Activated naive CD4-positive, alpha-beta T cell treated with anti-CD3 and anti-CD28 coated beads for 36 hours (primary cell): ENCODE results near the gene SP140L. TPM values are rescaled to one million over a fixed set of nuclear protein-coding genes. Genes with fewer than 3 reads are reported as not detected.
A peak's percentile ranks its signal among the peaks of the same experiment; 100 is the strongest.
"Not testable (repeated sequence)": the region's sequence is repeated elsewhere in the genome, so short reads cannot be mapped to it uniquely, and the experiment has no call there.

Experiments used
- CTCF ChIA-PET: fragments of 350-600 bp; sonication (Branson Sonifier 250); formaldehyde crosslinking; loops from one replicate; lab custom pipeline; 2021; ENCODE audit warnings: antibody characterized with exemption; lab: Charles Lee
- DNase-seq: peaks from one replicate; pipeline ENCODE4 v3.0.0-alpha.2; 2020
- H3K27ac Mint-ChIP-seq: one replicate; pipeline ENCODE4 v1.8.0; 2021; ENCODE audit warnings: mild to moderate bottlenecking, mixed read lengths
- H3K27me3 Mint-ChIP-seq: one replicate; pipeline ENCODE4 v1.8.0; 2021; ENCODE audit warnings: low read depth, mixed read lengths
- H3K36me3 Mint-ChIP-seq: one replicate; pipeline ENCODE4 v1.8.0; 2021; ENCODE audit warnings: low read depth, mixed read lengths
- H3K4me1 Mint-ChIP-seq: one replicate; pipeline ENCODE4 v1.8.0; 2021; ENCODE audit warnings: low read depth, mixed read lengths
- H3K4me3 Mint-ChIP-seq: one replicate; pipeline ENCODE4 v1.8.0; 2021; ENCODE audit warnings: mild to moderate bottlenecking, moderate library complexity, mixed read lengths
- H3K9me3 Mint-ChIP-seq: one replicate; pipeline ENCODE4 v1.8.0; 2021; ENCODE audit warnings: mixed read lengths
- intact Hi-C: fragments of 100-400 bp; cut with micrococcal nuclease; formaldehyde crosslinking; loops from one replicate; pipeline ENCODE4 v1.15.1; 2023
- total RNA-seq, 2 experiments: library from RNA; stranded (reverse); gene quantifications; one replicate each; pipeline ENCODE4 v1.2.3, GENCODE V29; 2021

SP140L gene
- total RNA-seq, 2 experiments from 2014 or later = 41.8 to 44.7 TPM

GRCh38 chr2:230347659-230348305, 20.8 kb downstream of the SP140L start:
- intact Hi-C loops = loop anchor here (1.0 to 5.0 kb wide), 6 partner anchors 11 to 445 kb away; partner anchors contain the start of genes SP100, SP110 and SP140L
- peaks cover 29% of the 10 kb centered on the region for H3K9me3 Mint-ChIP-seq
- H3K4me1 Mint-ChIP-seq = peaks cover 71% of the 10 kb centered on the region
- peak overlapping the region; percentile 85 for H3K27ac Mint-ChIP-seq
- peaks cover 49% of the 10 kb centered on the region for H3K36me3 Mint-ChIP-seq
- H3K27me3 Mint-ChIP-seq = no peaks in the 10 kb centered on the region
- no peak overlapping the region for H3K4me3 Mint-ChIP-seq
- CTCF ChIA-PET = no interaction called here
- peak; percentile 76 for DNase-seq

- DNase-seq = peak; percentile 49
- intact Hi-C loops = loop anchor here (1.0 to 5.0 kb wide), 6 partner anchors 12 to 444 kb away; partner anchors contain the start of genes SP100, SP110 and SP140L
- H3K27ac Mint-ChIP-seq = peak overlapping the region; percentile 85
- H3K4me1 Mint-ChIP-seq = peaks cover 63% of the 10 kb centered on the region
- peaks cover 42% of the 10 kb centered on the region for H3K36me3 Mint-ChIP-seq
- H3K9me3 Mint-ChIP-seq = peaks cover 28% of the 10 kb centered on the region
- CTCF ChIA-PET = no interaction called here
- H3K27me3 Mint-ChIP-seq = no peaks in the 10 kb centered on the region
- H3K4me3 Mint-ChIP-seq = peak overlapping the region; percentile 19
Measured at GRCh38 chr2:230348787-230349186, 21.8 kb downstream of the SP140L start.

DNA sequence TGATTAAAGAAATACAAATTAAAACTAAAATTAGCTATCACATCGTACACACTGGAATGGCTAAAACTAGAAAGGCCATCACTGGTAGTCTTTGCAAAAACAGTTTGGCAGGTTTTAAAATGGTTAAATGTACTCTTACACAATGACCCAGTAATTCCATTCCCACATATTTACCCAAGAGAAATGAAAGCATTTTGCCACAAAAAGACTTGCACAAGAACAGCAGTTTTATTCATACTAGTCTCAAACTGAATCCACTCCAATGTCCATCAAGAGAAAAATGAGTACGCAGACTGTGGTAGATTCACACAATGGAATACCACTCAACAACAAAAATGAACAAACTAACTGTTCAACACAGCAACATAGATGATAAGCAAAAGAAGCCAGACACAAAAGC, 29.1 kb downstream of the SP140L start:
- no peaks in the 10 kb centered on the region for H3K27me3 Mint-ChIP-seq
- peaks cover 27% of the 10 kb centered on the region for H3K36me3 Mint-ChIP-seq
- no peak overlapping the region for H3K27ac Mint-ChIP-seq
- DNase-seq = no peak
- H3K4me3 Mint-ChIP-seq = no peak overlapping the region
- H3K9me3 Mint-ChIP-seq = peaks cover 3% of the 10 kb centered on the region
- CTCF ChIA-PET = no interaction called here
- peaks cover 10% of the 10 kb centered on the region for H3K4me1 Mint-ChIP-seq
- intact Hi-C loops = no loop called here

GRCh38 chr2:230358305-230358704, 31.3 kb downstream of the SP140L start:
- H3K27ac Mint-ChIP-seq = no peak overlapping the region
- peaks cover 42% of the 10 kb centered on the region for H3K36me3 Mint-ChIP-seq
- CTCF ChIA-PET = no interaction called here
- intact Hi-C loops = no loop called here
- DNase-seq = no peak
- peaks cover 23% of the 10 kb centered on the region for H3K4me1 Mint-ChIP-seq
- peaks cover 3% of the 10 kb centered on the region for H3K9me3 Mint-ChIP-seq
- no peaks in the 10 kb centered on the region for H3K27me3 Mint-ChIP-seq
- no peak overlapping the region for H3K4me3 Mint-ChIP-seq

GRCh38 chr2:230360028-230360427, 33.0 kb downstream of the SP140L start:
- Mint-ChIP-seq H3K27me3 (no peaks in the 10 kb centered on the region), H3K36me3 (peaks cover 57% of the 10 kb centered on the region), H3K27ac (no peak overlapping the region), H3K4me1 (peaks cover 21% of the 10 kb centered on the region), H3K9me3 (peaks cover 3% of the 10 kb centered on the region), H3K4me3 (no peak overlapping the region)
- intact Hi-C loops = no loop called here
- DNase-seq = no peak
- CTCF ChIA-PET = interaction anchor here (0.7 kb wide), 1 partner anchor 148 kb away, joined by 3 read pairs; no protein-coding TSS in a partner anchor

DNA sequence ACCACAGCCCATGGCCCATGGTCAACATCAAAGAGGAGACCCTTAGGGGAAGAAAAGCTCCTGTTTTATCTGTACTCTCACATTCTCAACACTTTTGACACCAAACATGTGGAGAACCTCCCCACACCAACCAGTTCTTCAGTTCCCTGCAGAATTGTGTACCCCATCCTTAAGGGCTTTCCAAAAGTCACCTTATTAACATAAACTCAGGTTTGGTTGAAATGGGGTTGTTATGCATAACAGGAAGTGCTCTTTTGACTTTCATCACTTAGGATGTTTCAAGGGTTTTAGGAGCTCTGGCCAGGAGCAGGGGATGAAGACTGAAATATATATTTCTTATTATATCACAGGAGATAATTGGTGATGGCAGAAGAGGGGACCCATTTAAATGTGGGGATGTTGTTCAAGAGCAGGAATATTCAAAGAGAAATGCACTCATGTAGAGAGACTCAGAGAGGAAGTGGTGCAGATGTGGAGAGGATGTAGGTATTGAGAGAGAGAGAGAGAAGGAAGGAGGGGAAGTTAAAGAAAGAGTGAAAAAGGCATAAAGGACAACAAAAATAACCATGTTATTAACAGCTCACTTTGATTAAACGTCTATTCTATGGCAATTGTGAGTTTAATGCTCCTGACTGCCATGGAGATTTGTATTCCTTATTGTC, 35.2 kb downstream of the SP140L start:
- Mint-ChIP-seq H3K27me3 (no peaks in the 10 kb centered on the region), H3K9me3 (peaks cover 3% of the 10 kb centered on the region), H3K4me1 (peaks cover 26% of the 10 kb centered on the region), H3K27ac (peak overlapping the region; percentile 50), H3K36me3 (peaks cover 64% of the 10 kb centered on the region), H3K4me3 (no peak overlapping the region)
- DNase-seq = no peak
- CTCF ChIA-PET = no interaction called here
- intact Hi-C loops = no loop called here

DNA sequence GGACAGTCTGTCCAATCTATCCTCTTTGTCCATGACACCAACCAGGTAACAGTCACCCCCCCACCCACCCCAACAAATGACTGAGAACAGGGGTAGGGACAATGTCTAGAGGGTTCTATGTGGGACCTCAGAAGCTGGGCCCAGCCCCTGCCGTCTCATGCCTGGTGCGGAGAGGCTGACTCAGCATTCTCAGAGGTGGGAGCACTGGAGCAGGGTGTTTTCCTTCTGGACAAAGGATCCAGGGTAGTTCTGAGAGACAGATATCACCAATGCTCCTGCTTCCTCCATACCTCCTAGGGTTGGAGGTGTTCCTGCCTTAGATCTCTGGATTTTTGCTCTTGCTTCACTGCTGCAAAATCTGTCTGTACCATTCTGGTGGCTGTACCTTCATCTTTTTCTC, 55.1 kb downstream of the SP140L start:
- CTCF ChIA-PET = no interaction called here
- Mint-ChIP-seq H3K36me3 (peaks cover 33% of the 10 kb centered on the region), H3K27ac (no peak overlapping the region), H3K27me3 (no peaks in the 10 kb centered on the region), H3K9me3 (no peaks in the 10 kb centered on the region), H3K4me1 (peaks cover 3% of the 10 kb centered on the region), H3K4me3 (no peak overlapping the region)
- no peak for DNase-seq
- intact Hi-C loops = no loop called here

GRCh38 chr2:230383453-230383852, 56.5 kb downstream of the SP140L start:
- intact Hi-C loops = no loop called here
- DNase-seq = no peak
- Mint-ChIP-seq H3K27me3 (no peaks in the 10 kb centered on the region), H3K27ac (no peak overlapping the region), H3K36me3 (peaks cover 33% of the 10 kb centered on the region), H3K9me3 (no peaks in the 10 kb centered on the region), H3K4me3 (no peak overlapping the region), H3K4me1 (no peaks in the 10 kb centered on the region)
- CTCF ChIA-PET = no interaction called here

GRCh38 chr2:230384986-230385385, 58.0 kb downstream of the SP140L start:
- no peak for DNase-seq
- H3K4me1 Mint-ChIP-seq = no peaks in the 10 kb centered on the region
- no peaks in the 10 kb centered on the region for H3K27me3 Mint-ChIP-seq
- intact Hi-C loops = no loop called here
- no peak overlapping the region for H3K27ac Mint-ChIP-seq
- CTCF ChIA-PET = no interaction called here
- H3K36me3 Mint-ChIP-seq = peaks cover 40% of the 10 kb centered on the region
- no peak overlapping the region for H3K4me3 Mint-ChIP-seq
- no peaks in the 10 kb centered on the region for H3K9me3 Mint-ChIP-seq

GRCh38 chr2:230394301-230394700, 67.3 kb downstream of the SP140L start:
- intact Hi-C loops = no loop called here
- H3K27ac Mint-ChIP-seq = no peak overlapping the region
- no peaks in the 10 kb centered on the region for H3K4me1 Mint-ChIP-seq
- no peak for DNase-seq
- H3K36me3 Mint-ChIP-seq = peaks cover 71% of the 10 kb centered on the region
- H3K9me3 Mint-ChIP-seq = peaks cover 3% of the 10 kb centered on the region
- no peak overlapping the region for H3K4me3 Mint-ChIP-seq
- CTCF ChIA-PET = interaction anchor here (0.8 kb wide), 1 partner anchor 66 kb away, joined by 3 read pairs; no protein-coding TSS in a partner anchor
- no peaks in the 10 kb centered on the region for H3K27me3 Mint-ChIP-seq

GRCh38 chr2:230398698-230399097, 71.7 kb downstream of the SP140L start:
- DNase-seq, H3K27ac Mint-ChIP-seq, intact Hi-C loops, H3K4me3 Mint-ChIP-seq, H3K4me1 Mint-ChIP-seq, H3K9me3 Mint-ChIP-seq, H3K27me3 Mint-ChIP-seq: not testable (repeated sequence)
- H3K36me3 Mint-ChIP-seq = peaks cover 53% of the 10 kb centered on the region
- CTCF ChIA-PET = interaction anchor here (0.6 kb wide), 1 partner anchor 99 kb away, joined by 3 read pairs; no protein-coding TSS in a partner anchor

DNA sequence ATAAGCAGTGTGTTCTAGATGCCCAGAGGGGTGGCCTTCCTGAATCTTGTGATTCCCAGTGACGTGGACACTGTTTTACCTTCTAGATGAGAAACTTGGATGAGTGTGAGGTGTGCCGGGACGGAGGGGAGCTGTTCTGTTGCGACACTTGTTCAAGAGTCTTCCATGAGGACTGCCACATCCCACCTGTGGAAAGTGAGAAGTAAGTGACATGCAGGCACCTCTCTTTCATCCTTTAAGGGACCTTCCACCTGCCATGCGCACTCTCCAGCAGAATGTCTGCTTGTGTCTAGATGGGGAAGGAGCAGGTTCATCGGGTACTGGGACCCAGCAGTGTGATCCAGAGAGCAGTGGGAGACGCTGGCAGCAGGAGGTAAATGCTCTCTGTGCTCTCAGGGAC, 73.0 kb downstream of the SP140L start:
- H3K4me3 Mint-ChIP-seq = no peak overlapping the region
- intact Hi-C loops = no loop called here
- peaks cover 49% of the 10 kb centered on the region for H3K36me3 Mint-ChIP-seq
- no peaks in the 10 kb centered on the region for H3K9me3 Mint-ChIP-seq
- no peak for DNase-seq
- CTCF ChIA-PET = no interaction called here
- no peak overlapping the region for H3K27ac Mint-ChIP-seq
- no peaks in the 10 kb centered on the region for H3K27me3 Mint-ChIP-seq
- no peaks in the 10 kb centered on the region for H3K4me1 Mint-ChIP-seq

DNA sequence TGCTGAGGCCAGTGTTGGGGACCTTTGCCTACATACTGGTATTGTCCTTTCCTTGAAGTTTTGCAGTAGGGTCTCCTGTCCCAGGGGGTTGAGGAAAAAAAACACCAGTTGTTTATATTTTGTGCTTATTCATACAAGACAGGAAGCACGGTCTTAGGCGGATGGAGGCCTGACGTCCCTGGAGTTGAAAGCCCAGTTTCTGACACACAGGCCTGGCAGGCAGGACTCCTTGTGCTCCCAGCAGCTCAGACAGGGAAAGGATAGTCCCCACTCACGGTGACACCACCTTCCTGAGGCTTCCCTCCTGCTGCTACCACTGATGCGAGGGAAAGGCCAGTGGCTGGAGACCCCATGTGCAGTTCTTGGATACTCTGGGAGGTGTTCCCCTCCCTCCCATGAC, 73.5 kb downstream of the SP140L start:
- no peak for DNase-seq
- H3K9me3 Mint-ChIP-seq = no peaks in the 10 kb centered on the region
- no peaks in the 10 kb centered on the region for H3K27me3 Mint-ChIP-seq
- no peaks in the 10 kb centered on the region for H3K4me1 Mint-ChIP-seq
- no peak overlapping the region for H3K27ac Mint-ChIP-seq
- intact Hi-C loops = no loop called here
- H3K4me3 Mint-ChIP-seq = no peak overlapping the region
- CTCF ChIA-PET = no interaction called here
- peaks cover 48% of the 10 kb centered on the region for H3K36me3 Mint-ChIP-seq
